Pons (tissue), 1 donor: ENCODE measurements around the gene HOXA11.

Source experiments
- DNase-seq: peaks from one replicate; pipeline ENCODE4 v3.0.0-alpha.2; 2016; ENCODE audit warnings: low spot score

HOXA11 gene

DNA sequence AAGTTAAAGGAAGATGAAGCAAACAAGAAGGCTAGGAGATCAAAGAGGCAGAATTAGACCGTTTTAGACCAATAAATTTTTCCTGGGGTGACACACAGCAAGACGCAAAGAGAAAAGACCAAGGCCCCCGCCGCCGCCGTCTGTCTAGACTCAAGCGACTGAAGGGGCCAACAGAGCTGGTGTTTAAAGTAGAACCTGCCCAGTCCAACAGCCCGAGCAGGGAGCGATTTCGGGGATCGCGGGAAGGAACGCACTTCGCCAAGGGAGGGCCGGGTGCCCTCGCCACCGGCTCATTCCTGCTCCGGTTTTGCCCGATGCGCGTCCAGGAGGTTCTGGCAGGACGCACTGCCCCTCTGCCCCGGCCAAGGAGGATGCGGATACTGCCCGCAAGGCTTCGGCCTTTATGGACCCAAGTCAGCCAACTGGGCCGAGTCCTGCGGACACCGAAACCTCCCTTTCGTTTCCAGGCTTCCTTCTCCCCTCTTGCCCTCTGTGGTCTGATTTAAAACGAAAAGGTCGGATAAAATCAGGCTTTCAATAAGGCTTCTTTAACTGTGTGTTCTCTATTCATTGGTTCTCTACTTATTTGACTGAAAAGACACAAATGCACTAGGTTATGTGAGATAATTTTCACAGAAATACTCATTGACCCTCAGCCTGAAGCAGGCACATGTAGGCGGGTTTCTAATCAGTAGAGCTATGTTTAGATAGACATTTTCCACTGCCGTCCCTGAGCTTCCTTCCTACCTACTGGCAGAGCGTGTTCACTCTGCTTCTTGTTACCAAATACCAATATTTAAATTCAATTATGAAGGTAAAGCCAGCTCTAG lies 26.4 kb downstream of the HOXA11 start:
- no peak for DNase-seq

DNA sequence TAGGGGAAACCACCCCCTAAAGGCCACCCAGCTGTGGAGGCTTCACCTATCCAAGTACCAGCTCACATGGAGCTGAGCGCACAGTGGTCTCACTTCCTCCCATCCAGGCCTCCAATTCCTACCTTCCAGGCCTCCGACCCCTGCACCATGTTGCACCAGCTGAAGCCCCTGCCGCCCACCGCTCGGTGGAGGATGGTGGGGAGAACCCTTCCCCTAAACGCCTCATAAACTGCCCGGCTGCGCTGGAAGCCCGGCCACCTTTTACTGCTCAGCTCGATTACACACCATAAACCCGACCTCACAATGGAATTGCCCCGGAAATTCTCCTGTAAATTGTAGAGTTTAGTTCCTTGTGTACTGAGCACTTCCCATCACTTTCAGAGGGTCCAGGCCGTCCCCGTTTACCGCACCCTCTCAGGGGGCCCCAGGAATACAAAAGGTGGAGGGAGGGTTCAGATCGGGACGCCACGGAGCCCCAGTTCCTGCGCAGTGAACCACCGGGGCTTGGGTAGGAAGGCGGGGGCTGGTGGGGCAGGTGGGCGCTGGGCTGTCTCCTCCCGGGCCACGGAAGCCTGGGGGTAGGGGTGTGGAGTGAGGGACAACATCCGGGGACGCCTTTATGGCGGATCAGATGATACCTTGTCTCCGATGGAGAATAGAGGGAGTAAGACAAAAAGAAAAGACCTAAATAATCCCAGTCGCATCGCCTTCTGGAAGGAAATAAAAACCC lies 27.2 kb downstream of the HOXA11 start:
- no peak for DNase-seq

DNA sequence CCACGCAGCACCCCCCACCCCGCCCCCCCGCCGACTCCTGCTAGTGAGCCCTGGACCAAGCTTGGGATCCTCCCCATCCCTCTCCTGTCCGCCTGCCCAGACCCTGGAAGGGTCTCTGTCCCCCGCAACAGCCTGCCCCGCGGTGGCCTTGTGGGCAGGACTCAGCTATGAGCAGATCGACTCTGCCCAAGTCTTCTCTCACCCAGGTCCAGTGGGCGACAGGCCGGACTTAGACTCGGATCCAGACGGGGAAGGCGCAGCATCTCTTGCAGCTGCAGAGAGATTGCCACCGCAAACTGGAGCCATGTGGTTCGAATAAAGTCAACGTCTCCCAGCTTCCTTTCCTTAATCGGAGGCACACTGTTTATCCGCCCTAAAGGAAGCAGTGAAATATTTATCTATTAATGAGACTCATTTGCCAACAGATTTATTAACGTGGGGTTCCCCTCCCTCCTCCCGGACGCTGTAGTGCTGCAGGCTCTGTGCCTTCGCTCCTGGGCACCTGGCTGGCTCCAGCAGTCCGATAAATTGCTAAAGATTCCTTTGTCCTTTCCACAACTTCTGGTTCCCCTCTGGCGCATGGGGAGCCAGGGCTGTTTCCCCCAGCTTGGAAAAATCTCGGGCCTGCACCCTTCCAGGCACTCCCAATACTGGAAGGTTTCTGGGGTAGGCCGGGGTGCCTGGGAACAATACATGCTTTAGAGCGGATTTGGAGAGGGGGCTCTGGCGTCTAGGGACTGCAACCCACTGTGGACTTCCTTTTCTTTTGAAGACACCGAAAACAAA lies 27.9 kb downstream of the HOXA11 start:
- no peak for DNase-seq

DNA sequence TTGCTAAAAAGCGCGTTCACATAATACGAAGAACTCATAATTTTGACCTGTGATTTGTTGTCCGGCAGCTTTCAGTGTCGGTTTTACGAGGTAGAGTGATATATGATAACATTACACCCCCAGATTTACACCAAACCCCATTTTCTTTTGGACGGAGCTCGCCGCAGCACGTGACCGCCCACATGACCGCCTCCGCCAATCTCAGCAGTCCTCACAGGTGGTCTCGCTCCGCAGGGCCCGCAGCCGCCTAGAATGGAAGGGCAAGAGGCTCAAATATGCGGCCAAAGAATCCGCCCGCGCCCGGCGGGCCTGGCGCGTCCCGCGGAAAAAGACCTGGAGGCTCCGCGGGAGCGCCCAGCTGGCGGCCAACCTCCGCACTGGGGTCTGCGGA lies 28.5 kb downstream of the HOXA11 start, which contains the start of gene HOXA7:
Gene HOXA7 (minus strand): TSS at position 168 of the 391 bp plus-strand sequence. CDS start 130 bp downstream, at position 38.
- no peak for DNase-seq

DNA sequence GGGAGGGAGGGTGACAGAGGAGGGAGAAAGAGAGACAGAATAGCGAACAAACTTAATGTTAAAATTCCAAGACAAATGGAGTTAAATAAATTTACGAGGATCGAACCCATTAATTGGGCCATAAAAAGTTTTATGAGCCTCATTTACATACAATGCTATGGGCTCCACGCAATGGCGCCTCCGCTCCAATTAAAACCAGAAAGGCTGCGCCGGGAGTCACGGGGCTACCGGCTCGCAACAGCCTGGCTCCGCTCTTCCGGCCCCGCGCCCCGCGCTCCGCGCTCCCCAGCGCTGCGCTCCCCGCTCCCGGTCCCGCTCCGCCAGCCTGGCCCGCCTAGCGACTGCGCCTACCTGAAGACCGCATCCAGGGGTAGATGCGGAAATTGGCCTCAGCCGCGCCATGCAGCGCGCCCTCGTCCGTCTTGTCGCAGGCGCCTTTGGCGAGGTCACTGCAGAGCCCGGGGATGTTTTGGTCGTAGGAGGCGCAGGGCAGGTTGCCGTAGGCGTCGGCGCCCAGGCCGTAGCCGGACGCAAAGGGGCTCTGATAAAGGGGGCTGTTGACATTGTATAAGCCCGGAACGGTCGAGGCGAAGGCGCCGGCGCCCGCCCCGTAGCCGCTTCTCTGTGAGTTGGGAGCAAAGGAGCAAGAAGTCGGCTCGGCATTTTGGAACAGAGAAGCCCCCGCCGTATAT lies 29.1 kb downstream of the HOXA11 start:
- DNase-seq: no peak

DNA sequence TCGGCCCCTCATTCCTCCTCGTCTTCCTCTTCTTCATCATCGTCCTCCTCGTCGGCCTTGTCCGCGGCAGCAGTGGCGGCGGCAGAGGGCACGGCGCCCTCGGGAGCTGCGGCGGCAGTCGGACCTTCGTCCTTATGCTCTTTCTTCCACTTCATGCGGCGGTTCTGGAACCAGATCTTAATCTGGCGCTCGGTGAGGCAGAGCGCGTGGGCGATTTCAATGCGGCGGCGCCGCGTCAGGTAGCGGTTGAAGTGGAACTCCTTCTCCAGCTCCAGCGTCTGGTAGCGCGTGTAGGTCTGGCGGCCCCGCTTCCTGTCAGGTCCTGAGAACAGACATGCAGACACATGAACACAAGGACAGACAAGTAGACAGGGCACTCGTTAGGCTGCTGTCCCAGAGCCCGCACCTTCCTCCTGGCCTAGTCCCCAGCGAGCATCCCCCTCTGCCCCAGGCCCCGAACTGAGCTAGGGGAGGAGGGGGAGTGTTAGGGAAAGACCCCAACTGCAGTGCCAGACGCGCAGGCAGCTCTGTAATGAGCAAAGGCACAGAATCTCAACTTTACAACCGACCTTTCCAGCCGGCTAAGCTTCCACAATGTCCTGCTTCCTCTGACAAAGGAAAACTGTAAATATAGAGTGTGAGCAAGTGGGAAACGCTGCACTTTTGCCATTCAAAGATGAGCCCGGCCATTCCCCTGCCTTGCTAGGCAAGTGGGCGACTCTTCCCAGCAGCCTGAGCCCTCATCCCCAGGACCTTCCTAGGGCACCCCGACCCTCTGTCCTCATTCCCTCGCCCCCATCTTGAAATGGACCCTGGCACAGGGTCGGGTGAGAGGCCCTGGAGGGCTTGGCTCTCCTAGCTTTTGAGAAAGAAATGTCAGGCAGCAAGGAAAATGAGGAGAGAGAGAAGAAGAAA lies 29.9 kb downstream of the HOXA11 start:
- no peak for DNase-seq

DNA sequence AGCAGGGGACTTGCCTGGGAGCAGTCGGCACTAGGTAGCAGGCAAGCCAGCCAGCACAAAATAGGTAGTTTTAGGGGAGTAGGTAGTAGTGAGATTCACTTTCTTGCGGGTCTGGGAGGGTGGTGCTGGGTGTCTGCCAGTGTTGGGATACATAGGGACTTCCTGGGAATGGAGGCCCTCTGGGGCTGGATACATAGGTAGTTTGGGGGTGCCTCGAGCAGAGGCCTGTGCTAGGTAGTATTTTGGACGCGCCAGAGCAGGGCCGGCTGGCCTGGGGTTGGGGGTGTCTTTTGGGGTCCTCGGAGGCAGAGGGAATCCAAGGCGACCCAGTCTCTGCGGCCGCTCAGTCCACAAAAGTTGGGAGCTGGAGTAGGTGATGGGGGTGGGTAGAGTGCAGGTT lies 30.7 kb downstream of the HOXA11 start:
- no peak for DNase-seq

DNA sequence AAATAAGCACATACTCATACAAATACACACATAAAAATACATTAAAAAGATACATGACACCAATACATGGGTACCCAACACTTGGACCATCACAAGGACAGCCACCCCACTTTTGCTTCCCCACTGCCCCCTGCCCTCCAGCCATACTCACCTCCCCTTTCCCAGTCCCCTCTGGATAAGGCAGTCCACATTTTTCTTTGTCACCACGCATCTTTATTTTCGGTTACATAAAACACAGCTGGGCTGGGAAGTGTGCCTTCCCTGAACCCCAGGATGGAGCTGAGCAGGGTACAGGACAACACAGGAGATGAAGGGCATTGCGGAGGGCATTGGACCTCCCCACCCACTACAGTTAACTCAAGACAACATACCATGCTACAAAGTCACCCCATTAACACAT lies 31.5 kb downstream of the HOXA11 start:
- DNase-seq: no peak

DNA sequence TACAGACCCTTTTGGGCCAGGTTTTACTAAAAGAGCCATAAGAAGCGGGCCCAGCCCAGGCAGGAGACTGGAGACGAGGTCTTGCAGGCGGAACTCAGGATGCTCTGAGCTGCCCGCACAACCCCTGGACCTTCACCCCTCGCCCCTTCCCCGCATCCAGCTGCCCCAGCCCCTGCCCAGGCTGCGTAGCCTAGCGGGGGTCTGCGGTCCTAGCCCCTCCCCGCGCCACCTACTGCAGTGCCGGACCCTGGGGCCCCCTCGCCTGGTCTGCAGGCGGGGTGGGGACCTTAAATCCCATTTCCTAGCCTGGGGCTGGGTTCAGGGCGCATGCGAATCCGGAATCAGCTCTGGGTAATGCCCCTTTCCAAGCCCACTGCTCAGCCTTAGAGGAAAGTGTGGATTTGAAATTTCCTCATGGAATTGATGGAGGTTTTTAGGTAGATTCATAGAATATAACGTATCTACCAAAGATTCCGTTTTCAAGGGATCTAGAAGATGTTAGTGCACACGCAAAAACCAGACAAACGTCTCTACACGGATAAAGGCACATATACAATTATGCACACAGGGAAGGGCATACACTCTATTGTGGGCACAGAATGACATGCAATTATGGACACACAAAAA lies 32.1 kb downstream of the HOXA11 start:
- DNase-seq: no peak

DNA sequence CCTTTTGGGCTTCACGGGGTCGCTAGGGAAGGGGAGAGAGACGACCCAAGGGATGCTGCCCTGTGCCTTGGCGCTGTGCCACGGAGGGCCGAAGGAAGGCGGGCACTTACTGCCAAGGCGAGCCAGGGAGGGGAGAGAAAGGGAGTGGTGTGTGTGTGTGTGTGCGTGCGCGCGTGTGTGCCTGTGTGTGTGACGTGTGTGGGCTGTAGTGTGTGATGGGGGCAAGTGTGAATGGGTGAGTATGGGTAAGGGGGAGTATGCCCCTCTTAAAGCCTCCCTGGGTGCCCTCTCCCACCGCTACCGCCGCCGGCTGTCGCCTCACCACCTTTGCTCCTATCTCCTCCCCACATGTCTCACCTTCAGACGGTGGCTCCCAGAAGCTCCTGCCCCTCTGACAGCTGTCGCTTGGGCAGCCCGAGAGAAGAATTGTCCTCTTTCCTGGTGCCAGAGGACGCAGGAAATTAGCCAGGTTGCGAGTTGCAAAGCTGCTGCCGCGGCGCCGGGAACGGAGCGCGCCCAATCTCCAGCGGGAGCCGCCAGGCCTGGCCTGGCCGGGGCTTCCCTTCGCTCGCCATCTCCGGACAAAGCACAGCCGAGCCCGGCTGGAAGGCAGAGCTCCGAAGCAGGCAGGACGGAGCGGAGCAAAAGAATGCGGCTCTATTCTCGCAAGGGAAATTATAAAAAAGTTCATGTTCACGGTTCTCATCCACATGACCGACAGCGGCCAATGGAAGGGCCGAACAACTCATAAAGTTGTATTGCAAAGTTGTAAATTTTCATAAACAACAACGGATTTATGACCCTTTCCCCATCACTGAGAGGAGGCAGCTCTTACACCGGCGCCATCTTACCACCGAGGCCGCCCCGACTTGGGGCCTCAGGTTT lies 32.9 kb downstream of the HOXA11 start, which contains the start of gene HOXA3:
Gene HOXA3 (minus strand): TSS at position 653 of the 885 bp plus-strand sequence. CDS start 41,943 bp downstream, outside the sequence.
- no peak for DNase-seq

DNA sequence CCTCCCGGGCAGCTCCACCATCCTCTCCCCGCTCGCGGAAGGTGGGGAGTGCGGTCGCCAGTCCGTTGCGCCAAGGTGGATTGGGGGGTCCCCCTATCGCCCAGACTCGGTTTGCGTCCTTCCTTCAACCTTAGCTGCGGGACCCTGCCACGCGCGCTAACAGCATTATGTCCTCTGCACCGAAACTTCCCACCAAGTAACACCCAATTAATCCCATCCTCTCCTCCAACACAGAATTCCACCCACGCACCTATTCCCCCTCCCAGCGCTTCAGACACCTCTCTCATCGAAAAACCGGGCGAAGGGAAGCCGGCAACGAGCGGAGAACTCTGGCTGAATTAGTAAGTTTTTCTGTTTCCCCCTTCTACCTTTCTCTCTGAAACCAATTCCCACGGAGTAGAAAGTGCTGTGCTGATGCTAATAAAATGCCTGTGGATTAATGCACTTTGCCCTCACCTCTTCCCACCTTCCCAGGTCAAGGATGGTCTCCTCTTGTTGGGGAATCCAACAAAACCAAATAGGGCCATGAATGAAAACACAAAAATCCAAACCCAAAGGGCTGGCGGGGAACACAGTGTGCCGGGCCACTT lies 33.6 kb downstream of the HOXA11 start:
- DNase-seq: no peak

DNA sequence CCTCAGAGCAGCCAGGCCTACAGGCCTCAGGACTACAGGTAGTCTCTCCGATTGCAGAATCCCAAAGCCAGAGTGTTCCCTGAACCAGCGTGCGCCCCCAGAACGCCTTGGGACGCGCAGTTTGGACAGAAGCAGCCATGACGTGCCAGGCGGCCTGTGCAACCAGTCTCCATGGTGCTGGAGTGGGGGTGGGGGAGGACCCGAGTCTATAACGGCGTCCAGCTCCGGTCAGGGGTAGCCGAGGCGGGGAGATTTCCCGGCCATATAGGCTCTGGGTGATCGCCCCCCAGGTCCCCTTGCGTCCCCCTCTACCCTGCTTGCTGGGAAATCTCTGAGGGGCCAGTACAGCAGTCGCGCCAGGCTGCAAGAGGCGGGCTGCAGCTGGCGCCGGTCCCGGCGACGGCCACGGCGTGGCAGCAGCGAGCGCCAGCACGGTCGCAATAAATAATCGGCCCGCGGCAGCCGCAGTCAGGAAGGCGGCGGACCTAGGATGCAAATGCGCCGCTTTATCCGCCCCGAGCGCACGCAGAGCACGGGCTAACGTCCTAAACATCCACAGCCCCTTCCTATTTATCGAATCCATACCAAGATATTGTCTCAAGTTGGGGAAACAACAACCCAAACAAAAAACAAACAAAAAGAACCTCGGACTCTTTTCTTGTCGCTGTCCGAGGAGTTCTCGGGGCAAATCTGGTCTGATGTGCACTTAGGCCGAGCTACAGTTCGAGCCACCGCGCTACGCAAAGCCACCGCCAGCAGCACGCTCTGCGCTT lies 34.3 kb downstream of the HOXA11 start:
- DNase-seq: peak; percentile 26

DNA sequence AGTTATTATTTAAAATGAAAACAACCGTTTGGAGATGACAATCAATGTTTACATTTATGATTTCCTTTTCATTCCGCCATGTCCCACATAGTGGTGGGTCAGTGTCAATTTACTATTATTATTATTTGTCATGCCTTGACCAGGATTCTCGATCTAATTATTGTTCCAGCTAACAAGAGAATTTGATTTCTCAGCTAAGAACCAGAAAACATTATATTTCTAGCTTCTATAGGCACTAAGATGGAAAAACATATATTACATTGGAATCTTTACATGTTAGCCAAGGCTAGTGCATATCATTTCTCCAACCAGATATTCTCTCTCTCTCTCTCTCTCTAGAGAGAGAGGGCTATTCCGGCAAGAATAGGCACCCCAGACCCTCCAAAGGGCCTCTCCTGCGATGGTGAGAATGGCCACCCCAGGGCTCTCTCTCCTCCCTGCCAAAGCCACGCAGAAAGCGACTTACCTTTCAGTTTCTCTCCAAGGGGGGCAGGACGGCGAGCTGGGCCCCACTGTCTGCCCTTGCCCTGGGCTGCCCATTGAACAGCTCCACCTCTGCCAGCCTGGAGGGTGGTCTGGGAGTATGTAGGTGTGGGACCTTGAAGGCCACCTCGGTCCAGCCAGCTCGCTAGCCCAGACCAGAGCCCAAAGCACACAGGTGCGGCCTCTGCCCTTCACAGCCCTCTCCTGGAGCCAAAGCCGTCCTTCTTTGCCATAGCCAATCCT lies 35.0 kb downstream of the HOXA11 start:
- no peak for DNase-seq

DNA sequence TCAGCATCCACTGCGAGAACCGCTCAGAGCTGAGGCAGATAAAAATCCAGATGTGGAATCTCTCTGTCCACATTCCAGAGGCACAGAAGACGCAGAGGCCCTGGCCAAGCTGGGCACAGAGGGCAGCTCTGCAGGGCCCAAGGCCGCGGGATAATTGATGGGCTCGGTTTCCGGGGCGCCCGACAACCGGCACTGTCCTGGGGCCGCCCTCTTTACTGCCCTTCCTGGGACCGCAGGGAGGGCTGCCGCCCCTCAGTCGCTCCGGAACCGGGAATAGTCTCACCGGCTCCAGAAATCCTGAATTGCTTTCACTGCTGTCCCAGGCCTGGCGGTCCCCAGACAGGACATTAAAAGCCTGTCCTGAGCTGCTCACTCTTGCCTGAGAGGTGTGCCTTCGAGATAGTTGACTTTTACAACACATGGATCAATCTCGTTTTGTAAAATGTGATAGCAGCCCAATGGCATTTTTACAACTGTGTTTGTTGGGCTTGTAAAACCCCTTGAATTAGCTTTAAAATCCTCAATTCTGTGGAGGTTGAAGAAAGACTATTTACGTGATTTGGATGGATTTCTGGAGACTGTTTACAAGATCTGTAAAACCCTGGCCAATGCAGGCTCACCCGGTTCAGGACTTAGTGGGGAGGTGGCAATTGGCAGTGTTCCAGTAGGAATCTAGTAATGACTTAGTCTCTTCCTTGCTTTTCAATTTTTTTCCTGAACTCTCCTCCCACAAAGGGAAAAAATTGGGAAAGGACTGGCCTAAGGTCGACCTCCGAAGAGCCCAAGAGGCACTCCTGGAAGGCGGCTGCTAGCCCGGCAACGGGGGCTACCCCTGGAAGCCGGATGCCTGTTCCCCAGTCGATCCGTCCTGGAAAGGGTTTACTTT lies 36.0 kb downstream of the HOXA11 start:
- DNase-seq: no peak

DNA sequence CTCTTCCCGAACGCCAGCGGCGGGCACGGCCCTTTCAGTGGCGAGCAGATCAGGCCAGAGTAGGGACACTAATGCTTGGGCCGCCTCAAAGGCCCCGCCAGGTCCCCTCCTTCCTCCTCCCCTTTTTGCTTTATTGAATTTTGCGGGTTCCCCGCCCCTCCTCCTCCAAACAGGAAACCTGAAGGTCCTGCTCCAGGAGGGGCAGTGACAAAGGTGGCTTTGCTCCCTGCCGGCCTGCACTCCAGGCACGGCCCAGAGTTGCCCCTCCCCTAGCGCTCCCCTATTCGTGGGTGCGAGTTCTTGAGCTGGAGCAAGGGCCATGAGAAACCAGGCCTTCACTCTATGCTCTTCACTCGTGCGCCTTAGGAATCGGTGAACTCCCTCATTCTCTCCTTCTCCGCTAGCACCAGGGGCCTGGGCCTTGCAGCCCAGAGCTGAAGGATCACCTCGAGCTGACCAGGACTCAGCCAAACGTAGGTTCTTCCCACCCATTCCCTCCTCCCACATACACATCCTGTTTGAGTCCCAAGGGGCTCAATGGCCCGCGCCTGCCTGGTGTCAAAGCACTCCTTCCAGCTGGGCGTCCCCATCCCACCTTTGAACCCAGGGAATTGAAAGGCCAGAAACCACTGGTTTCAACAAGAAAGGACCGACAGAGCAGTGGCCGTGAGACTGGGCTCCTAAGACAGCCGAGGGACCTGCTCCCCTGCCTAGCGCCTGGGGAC lies 36.8 kb downstream of the HOXA11 start:
- no peak for DNase-seq
